Testis (tissue), 3 donors: ENCODE results near the gene YY1AP1. TPM values are rescaled to one million over a fixed set of nuclear protein-coding genes. Genes with fewer than 3 reads are reported as not detected.
"Not testable (repeated sequence)": the region's sequence is repeated elsewhere in the genome, so short reads cannot be mapped to it uniquely, and the experiment has no call there.

ENCODE experiments used
- DNase-seq: peaks from one replicate; pipeline ENCODE4 v3.0.0-alpha.2; 2019
- H3K27ac ChIP-seq, 2 donors: fragments of 200-600 bp; sonication (generic); one replicate each; pipeline ENCODE4 v1.5.1; 2019
- H3K27me3 ChIP-seq: fragments of 200-600 bp; sonication (generic); one replicate; pipeline ENCODE4 v1.5.1; 2019
- H3K36me3 ChIP-seq: fragments of 200-600 bp; sonication (generic); one replicate; pipeline ENCODE4 v1.5.1; 2017; ENCODE audit warnings: low read depth; ENCODE audit errors: missing control alignments
- H3K4me1 ChIP-seq: fragments of 200-600 bp; sonication (generic); one replicate; pipeline ENCODE4 v1.5.1; 2019
- H3K4me3 ChIP-seq, 2 donors: fragments of 200-600 bp; sonication (generic); one replicate each; pipeline ENCODE4 v1.5.1; 2017 to 2019
- H3K9me3 ChIP-seq: fragments of 200-600 bp; sonication (generic); one replicate; pipeline ENCODE4 v1.5.1; 2017
- CTCF ChIP-seq, 3 experiments: fragments of 450-650 bp in 2 of 3; fragments of 200-600 bp in 1 of 3; sonication (generic) in 1 of 3; IDR thresholded peaks; one replicate each; pipeline ENCODE4 v1.5.1; 2016 to 2019; ENCODE audit warnings: antibody characterized with exemption in 3 of 3, mild to moderate bottlenecking in 2 of 3, moderate library complexity in 1 of 3
- POLR2A ChIP-seq: fragments of 450-650 bp; IDR thresholded peaks from one replicate; pipeline ENCODE4 v1.6.1; 2017; ENCODE audit warnings: antibody characterized with exemption, mild to moderate bottlenecking, moderate library complexity
- WGBS, 2 donors: methylation state at CpG; one replicate each; pipeline ENCODE4 v1.1.5; 2018; 5-methylcytosine and 5-hydroxymethylcytosine counted together
- intact Hi-C: fragments of 100-400 bp; cut with DNase I; formaldehyde crosslinking; loops from one replicate; pipeline ENCODE4 v1.15.1; 2023; ENCODE audit warnings: low total_unique reads
- polyA plus RNA-seq: library from polyadenylated mRNA; stranded (reverse); fragments of 350-450 nt; fragmentation: Illumina TruSeq; extraction: RNeasy Lipid Tissue Mini Kit (QIAGEN cat#74804); gene quantifications from one replicate; pipeline ENCODE4 v1.2.3, GENCODE V29; 2014; ENCODE audit warnings: low read depth, low replicate concordance; ENCODE audit not compliant: insufficient read depth
- total RNA-seq, 2 donors: library from RNA; depleted of rRNA; stranded (reverse); fragments of >200 nt; gene quantifications; one replicate each; pipeline ENCODE4 v1.2.3, GENCODE V29; 2016

YY1AP1 gene
- total and polyA plus RNA-seq, 3 donors from 2014 or later = 171 to 219 (median 205) TPM

- H3K27ac ChIP-seq = no peak overlapping the region
- no peaks in the 10 kb centered on the region for H3K4me1 ChIP-seq
- H3K27me3 ChIP-seq = no peaks in the 10 kb centered on the region
- no peaks in the 10 kb centered on the region for H3K36me3 ChIP-seq
- H3K4me3 ChIP-seq = no peak overlapping the region
- intact Hi-C loops = no loop called here
- no peak for DNase-seq
- TF ChIP-seq POLR2A (no peak), CTCF (IDR thresholded peaks at IDR 0.05) (no peak)
- H3K9me3 ChIP-seq = no peaks in the 10 kb centered on the region
- 89 to 90% methylated on average over 8 to 11 of the region's 11 CpGs for WGBS, 2 donors
These were observed 52.0 kb downstream of the YY1AP1 start for GRCh38 chr1:155636397-155637153.

- H3K27ac ChIP-seq, H3K36me3 ChIP-seq, DNase-seq, H3K4me3 ChIP-seq, H3K9me3 ChIP-seq, intact Hi-C loops, H3K4me1 ChIP-seq, H3K27me3 ChIP-seq: not testable (repeated sequence)
- 80 to 93% methylated on average over 4 to 5 of the region's 7 CpGs for WGBS, 2 donors
These were observed 62.1 kb downstream of the YY1AP1 start for GRCh38 chr1:155626428-155626827.

DNA sequence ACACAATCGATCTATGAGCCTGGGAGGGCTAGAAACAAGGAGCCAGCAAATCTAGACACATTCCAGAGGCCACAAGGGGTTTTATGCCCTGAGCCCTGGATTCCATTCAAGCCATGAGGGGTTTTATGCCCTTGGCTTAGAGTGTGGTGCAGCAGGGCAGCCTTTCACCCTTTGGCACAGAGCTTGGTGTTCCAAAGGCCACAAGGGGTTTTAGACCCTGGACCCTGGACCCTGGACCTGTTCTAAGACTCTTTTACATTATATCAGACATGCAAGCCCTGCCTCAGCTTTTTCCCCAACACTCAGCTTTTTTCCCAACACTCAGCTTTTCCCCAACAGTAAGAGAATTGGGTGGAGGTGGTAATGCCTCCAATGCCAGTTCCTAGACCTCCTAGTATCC lies 65.2 kb downstream of the YY1AP1 start:
- 13 to 37% methylated on average over 1 of the region's 1 CpG for WGBS, 2 donors
- Histone ChIP-seq H3K36me3 (no peaks in the 10 kb centered on the region), H3K4me3 (no peak overlapping the region), H3K9me3 (no peaks in the 10 kb centered on the region), H3K4me1 (no peaks in the 10 kb centered on the region), H3K27ac (no peak overlapping the region), H3K27me3 (no peaks in the 10 kb centered on the region)
- TF ChIP-seq POLR2A (no peak), CTCF (IDR thresholded peaks at IDR 0.05) (no peak)
- DNase-seq = no peak
- intact Hi-C loops = no loop called here

GRCh38 chr1:155622191-155622590 lies 66.4 kb downstream of the YY1AP1 start:
- TF ChIP-seq POLR2A = no peak
- TF ChIP-seq CTCF (IDR thresholded peaks at IDR 0.05) = no peak
- intact Hi-C loops = no loop called here

GRCh38 chr1:155613226-155613625 lies 75.3 kb downstream of the YY1AP1 start:
- DNase-seq, H3K27me3 ChIP-seq, H3K4me3 ChIP-seq, intact Hi-C loops, H3K4me1 ChIP-seq, H3K36me3 ChIP-seq, H3K27ac ChIP-seq, H3K9me3 ChIP-seq: not testable (repeated sequence)
- WGBS, 2 donors = 50% methylated on average over 1 of the region's 2 CpGs; no CpG with 5 or more reads in 1 of the 2 donors

More at GRCh38 chr1:155622191-155622590, 66.4 kb downstream of the YY1AP1 start:
- WGBS, 2 donors = 85 to 91% methylated on average over 2 of the region's 2 CpGs
- no peak overlapping the region for H3K4me3 ChIP-seq
- no peaks in the 10 kb centered on the region for H3K4me1 ChIP-seq
- H3K9me3 ChIP-seq = no peaks in the 10 kb centered on the region
- no peak for DNase-seq
- no peaks in the 10 kb centered on the region for H3K36me3 ChIP-seq
- H3K27ac ChIP-seq = no peak overlapping the region
- no peaks in the 10 kb centered on the region for H3K27me3 ChIP-seq

GRCh38 chr1:155610257-155610647 lies 78.3 kb downstream of the YY1AP1 start:
- H3K4me3 ChIP-seq = peak overlapping the region; percentile 50 to 68
- DNase-seq, H3K4me1 ChIP-seq, H3K27me3 ChIP-seq, intact Hi-C loops, H3K9me3 ChIP-seq, H3K36me3 ChIP-seq, H3K27ac ChIP-seq: not testable (repeated sequence)
- 0% methylated on average over 2 of the region's 33 CpGs; no CpG with 5 or more reads in 1 of the 2 donors for WGBS, 2 donors
